ENCODE measurements around the gene SLC25A24. TPM values are rescaled to one million over a fixed set of nuclear protein-coding genes. Genes with fewer than 3 reads are reported as not detected.

SLC25A24 gene
- total and polyA plus RNA-seq, 7 donors, result 3.2 to 9.4 (median 6.8) TPM

- Histone ChIP-seq H3K9me3 (no peaks in the 10 kb centered on the region), H3K36me3 (ENCODE audit: insufficient read depth in 1 of 2, low read depth in 1 of 2) (peaks cover 0 to 18% of the 10 kb centered on the region in 2 donors), H3K27me3 (ENCODE audit: insufficient read depth in 3 of 3, low read length in 2 of 3) (no peaks in the 10 kb centered on the region), H3K27ac (no peak overlapping the region), H3K4me1 (peaks cover 3% of the 10 kb centered on the region), H3K4me3 (no peak overlapping the region)
- intact Hi-C loops (cut with DNase I), result no loop called here
- DNase-seq, result no peak
- 39 to 74% (median 49%) methylated on average over 5 of the region's 5 CpGs for WGBS, 3 donors
- peak in 3 of 4 donors; percentile 87 to 92 (median 89) for ATAC-seq
- no peak for TF ChIP-seq CTCF (IDR thresholded peaks at IDR 0.05)
Measured at GRCh38 chr1:108190686-108191416, 9.3 kb downstream of the SLC25A24 start.

GRCh38 chr1:108190001-108190634 is 10.0 kb downstream of the SLC25A24 start:
- DNase-seq, result no peak
- no peak for ATAC-seq
- Histone ChIP-seq H3K4me1 (peaks cover 3% of the 10 kb centered on the region), H3K9me3 (no peaks in the 10 kb centered on the region), H3K4me3 (no peak overlapping the region), H3K27ac (no peak overlapping the region), H3K27me3 (ENCODE audit: insufficient read depth in 3 of 3, low read length in 2 of 3) (no peaks in the 10 kb centered on the region), H3K36me3 (ENCODE audit: insufficient read depth in 1 of 2, low read depth in 1 of 2) (peaks cover 0 to 25% of the 10 kb centered on the region in 2 donors)
- 68 to 87% (median 70%) methylated on average over 7 of the region's 7 CpGs for WGBS, 3 donors
- intact Hi-C loops (cut with DNase I), result no loop called here
- no peak for TF ChIP-seq CTCF (IDR thresholded peaks at IDR 0.05)

GRCh38 chr1:108188801-108189200 is 11.3 kb downstream of the SLC25A24 start:
- WGBS, 3 donors, result 87 to 91% (median 87%) methylated on average over 1 of the region's 1 CpG
- intact Hi-C loops (cut with DNase I), result no loop called here

GRCh38 chr1:108182959-108183700 is 17.0 kb downstream of the SLC25A24 start:
- H3K36me3 ChIP-seq (ENCODE audit: insufficient read depth in 1 of 2, low read depth in 1 of 2), result peaks cover 7 to 38% of the 10 kb centered on the region in 2 donors
- no peak overlapping the region for H3K4me3 ChIP-seq

More at GRCh38 chr1:108188801-108189200, 11.3 kb downstream of the SLC25A24 start:
- H3K27me3 ChIP-seq (ENCODE audit: insufficient read depth in 3 of 3, low read length in 2 of 3), result no peaks in the 10 kb centered on the region
- no peaks in the 10 kb centered on the region for H3K9me3 ChIP-seq
- H3K4me1 ChIP-seq, result peaks cover 3% of the 10 kb centered on the region
- no peak overlapping the region for H3K4me3 ChIP-seq
- ATAC-seq (no peak), DNase-seq (no peak)
- TF ChIP-seq CTCF (IDR thresholded peaks at IDR 0.05), result no peak
- no peak overlapping the region for H3K27ac ChIP-seq
- H3K36me3 ChIP-seq (ENCODE audit: insufficient read depth in 1 of 2, low read depth in 1 of 2), result peaks cover 2 to 26% of the 10 kb centered on the region in 2 donors

More at GRCh38 chr1:108182959-108183700, 17.0 kb downstream of the SLC25A24 start:
- DNase-seq (no peak), ATAC-seq (no peak)
- intact Hi-C loops (cut with DNase I), result loop anchor here in 1 of 2 donors (2.0 kb wide), 1 partner anchor 16 kb away; no protein-coding TSS in a partner anchor
- 49 to 52% (median 50%) methylated on average over 2 of the region's 2 CpGs for WGBS, 3 donors
- Histone ChIP-seq H3K27me3 (ENCODE audit: insufficient read depth in 3 of 3, low read length in 2 of 3) (no peaks in the 10 kb centered on the region), H3K4me1 (peaks cover 14% of the 10 kb centered on the region), H3K9me3 (no peaks in the 10 kb centered on the region), H3K27ac (peak overlapping the region; percentile 7)
- no peak for TF ChIP-seq CTCF (IDR thresholded peaks at IDR 0.05)

Data from psoas muscle (tissue), 8 donors.